GM23248 (cell line): ENCODE results near the gene PDE4C.

Source experiments
- EZH2 ChIP-seq: fragments of 200-600 bp; sonication (generic); IDR thresholded peaks from 2 replicates; pipeline ENCODE4 v1.6.1; 2018; ENCODE audit warnings: antibody characterized with exemption, mild to moderate bottlenecking; ENCODE audit not compliant: insufficient read depth, poor library complexity, severe bottlenecking
- EZH2phosphoT487 ChIP-seq: fragments of 200-600 bp; sonication (generic); IDR thresholded peaks from 2 replicates; pipeline ENCODE4 v1.6.1; 2018; ENCODE audit warnings: antibody characterized with exemption, moderate library complexity, mild to moderate bottlenecking, low read depth; ENCODE audit not compliant: insufficient read depth

DNA sequence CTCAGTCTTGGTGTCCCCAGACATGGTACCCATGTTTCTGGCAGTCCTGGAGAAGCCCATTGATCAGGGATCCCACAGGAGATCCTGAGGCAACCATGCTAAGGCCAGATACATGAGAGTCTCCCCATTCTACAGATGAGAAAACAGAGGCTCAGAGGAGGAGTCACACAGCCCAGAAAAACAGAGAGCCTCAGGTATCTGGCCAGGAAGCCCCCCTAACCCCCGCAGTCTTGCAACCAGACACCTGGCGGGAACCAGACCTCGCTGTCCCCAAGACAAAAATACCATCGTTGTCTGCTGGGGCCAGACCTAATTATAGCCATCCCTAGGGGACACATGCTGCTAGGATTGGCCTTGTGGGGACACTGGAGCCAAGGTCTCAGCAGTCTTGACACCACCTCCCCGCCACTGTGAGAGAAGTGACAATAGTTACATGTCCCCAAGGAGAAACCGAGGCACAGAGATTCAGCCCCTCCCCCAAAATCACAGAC lies 1.6 kb upstream of the PDE4C start:
- TF ChIP-seq EZH2 (no peak), EZH2phosphoT487 (no peak)
